Measurements from ENCODE around the gene TMEM117.

The TMEM117 gene

DNA sequence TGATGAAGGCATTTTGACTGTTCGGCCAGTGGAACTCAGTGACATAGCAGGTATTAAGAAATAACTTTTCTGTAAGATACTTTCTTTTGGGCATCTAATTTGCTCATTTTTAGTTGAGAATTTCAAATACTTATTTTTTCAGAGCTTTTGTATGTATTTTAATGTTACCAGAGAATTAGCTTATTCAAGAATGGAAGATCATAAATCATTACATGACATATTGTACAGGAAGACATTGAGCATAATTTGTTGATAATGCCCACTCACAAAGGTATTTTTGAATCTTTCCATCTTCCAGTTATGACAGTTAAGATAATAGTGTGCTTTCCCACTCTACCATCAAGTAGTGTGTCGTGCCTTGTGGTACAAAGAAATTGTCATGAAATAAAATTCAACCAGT, 36.5 kb downstream of the TMEM117 start:
- Histone ChIP-seq H3K4me1 (ENCODE audit: low read depth, poor library complexity, severe bottlenecking) (no peaks in the 10 kb centered on the region), H2AFZ (ENCODE audit: low read depth) (no peak overlapping the region), H3K27me3 (ENCODE audit: insufficient read depth, low read depth) (no peaks in the 10 kb centered on the region), H3K9ac (no peak overlapping the region), H3K79me2 (ENCODE audit: insufficient read depth, low read depth) (no peaks in the 10 kb centered on the region), H4K20me1 (ENCODE audit: insufficient read depth) (0 out of 2 replicates have a peak, but pooled peaks cover 4% of the 10 kb centered on the region), H3K36me3 (ENCODE audit: insufficient read depth) (no peaks in the 10 kb centered on the region), H3K27ac (no peak overlapping the region), H3K4me3 (IDR thresholded peaks at IDR 0.05; ENCODE audit: insufficient read depth, low read depth, low read length) (no peak overlapping the region), H3K4me2 (no peak overlapping the region)
- TF ChIP-seq, protein P1, sequence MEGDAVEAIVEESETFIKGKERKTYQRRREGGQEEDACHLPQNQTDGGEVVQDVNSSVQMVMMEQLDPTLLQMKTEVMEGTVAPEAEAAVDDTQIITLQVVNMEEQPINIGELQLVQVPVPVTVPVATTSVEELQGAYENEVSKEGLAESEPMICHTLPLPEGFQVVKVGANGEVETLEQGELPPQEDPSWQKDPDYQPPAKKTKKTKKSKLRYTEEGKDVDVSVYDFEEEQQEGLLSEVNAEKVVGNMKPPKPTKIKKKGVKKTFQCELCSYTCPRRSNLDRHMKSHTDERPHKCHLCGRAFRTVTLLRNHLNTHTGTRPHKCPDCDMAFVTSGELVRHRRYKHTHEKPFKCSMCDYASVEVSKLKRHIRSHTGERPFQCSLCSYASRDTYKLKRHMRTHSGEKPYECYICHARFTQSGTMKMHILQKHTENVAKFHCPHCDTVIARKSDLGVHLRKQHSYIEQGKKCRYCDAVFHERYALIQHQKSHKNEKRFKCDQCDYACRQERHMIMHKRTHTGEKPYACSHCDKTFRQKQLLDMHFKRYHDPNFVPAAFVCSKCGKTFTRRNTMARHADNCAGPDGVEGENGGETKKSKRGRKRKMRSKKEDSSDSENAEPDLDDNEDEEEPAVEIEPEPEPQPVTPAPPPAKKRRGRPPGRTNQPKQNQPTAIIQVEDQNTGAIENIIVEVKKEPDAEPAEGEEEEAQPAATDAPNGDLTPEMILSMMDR (conservative IDR thresholded peaks at IDR 0.05; ENCODE audit: low read depth, low read length), result no peak

GRCh38 chr12:43878050-43878449, 42.2 kb downstream of the TMEM117 start:
- Histone ChIP-seq H3K27me3 (ENCODE audit: insufficient read depth, low read depth) (no peaks in the 10 kb centered on the region), H3K4me3 (IDR thresholded peaks at IDR 0.05; ENCODE audit: insufficient read depth, low read depth, low read length) (no peak overlapping the region), H3K27ac (no peak overlapping the region), H3K4me2 (no peak overlapping the region), H3K9ac (no peak overlapping the region), H4K20me1 (ENCODE audit: insufficient read depth) (0 out of 2 replicates have a peak, but pooled peaks cover 4% of the 10 kb centered on the region), H3K79me2 (ENCODE audit: insufficient read depth, low read depth) (no peaks in the 10 kb centered on the region), H3K36me3 (ENCODE audit: insufficient read depth) (no peaks in the 10 kb centered on the region), H2AFZ (ENCODE audit: low read depth) (no peak overlapping the region), H3K4me1 (ENCODE audit: low read depth, poor library complexity, severe bottlenecking) (no peaks in the 10 kb centered on the region)
- TF ChIP-seq, protein P1 (conservative IDR thresholded peaks at IDR 0.05; ENCODE audit: low read depth, low read length), result no peak

GRCh38 chr12:43880547-43880946, 44.7 kb downstream of the TMEM117 start:
- Histone ChIP-seq H2AFZ (ENCODE audit: low read depth) (no peak overlapping the region), H3K27me3 (ENCODE audit: insufficient read depth, low read depth) (no peaks in the 10 kb centered on the region), H3K79me2 (ENCODE audit: insufficient read depth, low read depth) (no peaks in the 10 kb centered on the region), H3K4me2 (no peak overlapping the region), H3K27ac (no peak overlapping the region), H3K4me1 (ENCODE audit: low read depth, poor library complexity, severe bottlenecking) (no peaks in the 10 kb centered on the region), H3K9ac (no peak overlapping the region), H3K36me3 (ENCODE audit: insufficient read depth) (no peaks in the 10 kb centered on the region), H3K4me3 (IDR thresholded peaks at IDR 0.05; ENCODE audit: insufficient read depth, low read depth, low read length) (no peak overlapping the region), H4K20me1 (ENCODE audit: insufficient read depth) (no peaks in the 10 kb centered on the region)
- TF ChIP-seq, protein P1 (conservative IDR thresholded peaks at IDR 0.05; ENCODE audit: low read depth, low read length), result no peak

DNA sequence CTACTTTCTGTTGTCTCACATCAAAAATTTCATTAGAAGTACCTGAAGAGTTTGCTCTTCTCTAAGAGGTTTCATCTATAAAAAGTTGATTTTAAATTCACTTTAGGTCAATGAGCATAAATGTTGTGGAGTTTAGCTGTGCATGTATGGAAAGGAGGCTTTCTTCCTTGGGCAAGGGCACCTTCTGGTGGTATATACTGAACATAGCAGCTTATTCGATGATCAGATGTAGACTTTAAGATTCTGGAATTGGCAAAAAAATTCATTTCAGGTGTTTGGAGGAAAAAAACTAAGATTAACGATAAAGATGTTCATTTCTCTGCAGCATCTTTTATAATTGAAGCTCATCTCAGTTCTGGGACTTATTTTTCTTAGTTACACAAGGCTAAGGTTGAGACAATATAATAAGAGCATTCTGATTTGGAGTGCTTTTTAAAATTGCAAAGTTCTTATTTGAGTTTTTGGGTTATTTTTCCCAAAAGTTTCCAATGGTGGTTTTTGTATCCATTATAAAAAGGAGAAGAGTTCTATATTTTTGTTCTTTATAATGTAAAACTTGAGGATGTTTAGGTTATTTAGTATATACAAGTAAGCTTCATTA, 46.8 kb downstream of the TMEM117 start:
- Histone ChIP-seq H2AFZ (ENCODE audit: low read depth) (no peak overlapping the region), H4K20me1 (ENCODE audit: insufficient read depth) (no peaks in the 10 kb centered on the region), H3K27me3 (ENCODE audit: insufficient read depth, low read depth) (no peaks in the 10 kb centered on the region), H3K9ac (no peak overlapping the region), H3K27ac (no peak overlapping the region), H3K4me2 (no peak overlapping the region), H3K79me2 (ENCODE audit: insufficient read depth, low read depth) (no peaks in the 10 kb centered on the region), H3K36me3 (ENCODE audit: insufficient read depth) (no peaks in the 10 kb centered on the region), H3K4me3 (IDR thresholded peaks at IDR 0.05; ENCODE audit: insufficient read depth, low read depth, low read length) (no peak overlapping the region), H3K4me1 (ENCODE audit: low read depth, poor library complexity, severe bottlenecking) (no peaks in the 10 kb centered on the region)
- TF ChIP-seq, protein P1 (conservative IDR thresholded peaks at IDR 0.05; ENCODE audit: low read depth, low read length), result peak; percentile 92
